HG02678 (cell line): ENCODE measurements around the gene LOXL1.

Source experiments
- ATAC-seq: cut with Tn5 transposase; IDR thresholded peaks from one replicate; pipeline ENCODE4 v1.9.1; 2021; ENCODE audit warnings: mild to moderate bottlenecking, moderate library complexity; ENCODE audit not compliant: unreplicated experiment

The LOXL1 gene

DNA sequence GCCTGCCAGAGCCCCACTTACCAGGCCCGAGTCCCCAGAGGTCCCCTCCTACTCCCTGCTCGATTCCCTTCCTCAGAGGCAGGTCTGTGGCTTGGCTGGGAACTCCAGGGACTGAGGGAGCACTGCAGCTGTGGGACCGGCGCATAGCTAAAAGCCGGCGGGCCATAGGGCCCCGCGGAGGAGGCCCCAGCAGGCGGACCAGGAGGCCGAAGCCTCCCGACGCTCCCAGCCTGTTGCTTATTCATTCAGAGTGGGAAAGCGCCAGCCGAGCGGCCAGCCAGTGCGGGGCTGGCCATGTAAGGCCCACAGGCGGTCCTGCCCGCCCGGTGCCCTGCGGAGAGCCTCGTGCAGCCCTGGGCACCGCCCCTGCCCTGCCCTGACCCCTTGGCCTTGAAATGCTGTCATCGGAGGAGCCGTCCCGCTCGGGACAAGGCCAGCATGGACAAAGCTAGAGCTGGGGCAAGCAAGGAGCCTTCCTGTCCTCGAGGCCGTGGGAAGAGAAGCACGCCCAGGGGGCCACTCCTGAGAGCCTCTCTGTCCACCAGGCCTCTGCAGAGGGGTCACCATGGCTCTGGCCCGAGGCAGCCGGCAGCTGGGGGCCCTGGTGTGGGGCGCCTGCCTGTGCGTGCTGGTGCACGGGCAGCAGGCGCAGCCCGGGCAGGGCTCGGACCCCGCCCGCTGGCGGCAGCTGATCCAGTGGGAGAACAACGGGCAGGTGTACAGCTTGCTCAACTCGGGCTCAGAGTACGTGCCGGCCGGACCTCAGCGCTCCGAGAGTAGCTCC lies at the start of gene LOXL1:
TSS of gene LOXL1 (plus strand) at position 244 of the 784 bp plus-strand sequence. CDS start at position 566, 322 bp downstream.
- no peak for ATAC-seq

DNA sequence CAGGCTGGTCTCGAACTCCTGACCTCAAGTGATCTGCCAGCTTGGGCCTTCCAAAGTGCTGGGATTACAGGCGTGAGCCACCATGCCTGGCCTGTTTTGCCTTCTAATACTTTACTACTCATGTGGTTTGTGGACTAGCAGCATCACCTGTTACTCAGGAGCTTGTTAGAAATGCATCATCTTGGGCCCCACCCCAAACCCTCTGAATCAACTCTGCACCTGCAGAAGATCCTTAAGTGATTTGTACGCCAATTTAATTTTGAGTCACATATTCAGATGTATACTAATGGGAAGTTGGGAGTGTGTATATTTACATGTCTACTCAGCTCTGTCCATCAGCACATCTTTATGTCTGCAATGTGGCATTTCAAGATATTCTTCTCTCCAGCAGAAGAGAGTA lies 46.8 kb upstream of the LOXL1 start:
- ATAC-seq, result no peak

DNA sequence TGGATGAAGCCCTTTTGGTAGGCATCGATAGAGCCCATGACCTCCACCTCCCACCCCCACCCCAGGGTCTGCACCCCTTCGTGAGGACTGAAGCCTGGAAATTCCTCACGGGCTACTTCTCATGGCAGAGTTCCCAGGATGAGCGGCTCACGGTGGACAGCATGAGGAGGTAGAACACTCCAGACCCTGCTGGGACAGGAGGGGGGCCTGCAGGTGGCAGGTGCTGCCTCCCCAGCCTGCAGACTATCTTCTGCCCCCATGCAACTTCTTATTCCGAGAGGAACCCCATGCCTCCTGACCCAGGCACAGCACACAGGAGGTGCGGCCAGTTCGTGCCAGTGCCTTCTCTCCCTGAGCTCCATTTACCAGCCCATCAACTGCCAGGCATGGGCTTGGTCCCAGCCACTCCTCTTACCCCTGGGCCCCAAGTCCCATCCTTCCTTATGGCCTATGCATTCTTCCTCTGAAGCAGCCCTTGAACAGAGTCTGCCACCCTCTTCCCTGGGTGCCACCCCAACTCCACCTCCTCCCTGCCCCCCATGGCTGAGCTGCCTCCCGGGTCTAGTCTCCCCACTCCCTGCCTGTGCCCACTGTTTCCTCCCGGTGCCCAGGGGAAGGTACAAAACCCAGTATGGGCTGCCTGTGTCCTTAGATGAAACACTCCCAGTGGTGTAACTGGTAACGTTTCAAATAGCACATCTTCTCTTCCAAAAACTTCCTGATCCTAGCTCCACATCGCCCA lies 44.5 kb upstream of the LOXL1 start:
- no peak for ATAC-seq

DNA sequence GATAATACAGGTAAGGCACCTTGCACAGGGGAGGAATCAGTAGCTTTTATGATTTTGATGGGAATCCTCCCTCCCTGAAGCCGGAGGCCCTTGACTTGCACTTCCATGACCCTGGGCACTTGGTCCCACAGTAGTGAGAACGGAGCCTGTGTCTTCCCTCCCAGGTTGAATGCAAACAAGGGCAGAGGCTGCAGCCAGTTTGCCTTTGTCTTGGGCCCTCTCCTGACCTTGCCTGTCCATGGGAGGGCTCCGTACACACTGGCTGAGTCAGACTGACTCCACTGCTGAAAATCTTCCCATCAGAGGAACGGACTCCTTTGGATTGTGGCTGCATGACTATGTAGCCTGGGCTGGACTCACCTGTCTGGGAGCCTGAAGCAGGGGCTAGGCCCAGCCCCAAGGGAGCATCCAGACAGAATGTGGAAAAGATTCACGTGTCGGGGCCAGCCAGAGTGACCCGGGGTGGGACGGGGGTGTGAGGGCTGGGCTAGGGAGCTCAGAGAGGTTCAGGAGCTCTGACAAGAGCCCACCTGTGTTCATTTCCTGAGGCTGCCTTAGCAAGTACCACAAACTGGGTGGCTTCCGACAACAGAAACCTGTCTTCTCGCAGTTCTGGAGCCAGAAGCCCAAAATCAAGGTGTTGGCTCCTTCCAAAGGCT lies 43.4 kb upstream of the LOXL1 start:
- ATAC-seq, result no peak

DNA sequence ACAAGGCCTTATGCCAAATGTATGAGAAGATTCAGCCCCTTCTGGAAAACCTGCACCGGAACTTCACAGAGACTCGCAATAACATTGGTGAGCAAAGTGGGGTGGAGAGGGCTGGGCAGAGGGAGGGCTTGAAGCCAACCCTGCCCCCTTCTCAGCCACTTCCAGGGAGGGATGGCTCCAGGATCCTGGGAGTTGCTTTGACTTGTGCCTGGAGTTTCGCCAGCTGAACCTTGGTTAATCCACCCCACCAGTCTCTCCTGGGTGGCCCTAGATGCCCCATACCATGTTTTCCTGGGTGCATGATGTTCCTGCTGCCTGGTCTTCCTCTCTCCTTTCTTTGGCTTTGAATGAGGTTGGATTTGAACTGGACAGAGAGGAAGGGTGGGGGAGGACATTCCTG lies 42.1 kb upstream of the LOXL1 start:
- no peak for ATAC-seq

DNA sequence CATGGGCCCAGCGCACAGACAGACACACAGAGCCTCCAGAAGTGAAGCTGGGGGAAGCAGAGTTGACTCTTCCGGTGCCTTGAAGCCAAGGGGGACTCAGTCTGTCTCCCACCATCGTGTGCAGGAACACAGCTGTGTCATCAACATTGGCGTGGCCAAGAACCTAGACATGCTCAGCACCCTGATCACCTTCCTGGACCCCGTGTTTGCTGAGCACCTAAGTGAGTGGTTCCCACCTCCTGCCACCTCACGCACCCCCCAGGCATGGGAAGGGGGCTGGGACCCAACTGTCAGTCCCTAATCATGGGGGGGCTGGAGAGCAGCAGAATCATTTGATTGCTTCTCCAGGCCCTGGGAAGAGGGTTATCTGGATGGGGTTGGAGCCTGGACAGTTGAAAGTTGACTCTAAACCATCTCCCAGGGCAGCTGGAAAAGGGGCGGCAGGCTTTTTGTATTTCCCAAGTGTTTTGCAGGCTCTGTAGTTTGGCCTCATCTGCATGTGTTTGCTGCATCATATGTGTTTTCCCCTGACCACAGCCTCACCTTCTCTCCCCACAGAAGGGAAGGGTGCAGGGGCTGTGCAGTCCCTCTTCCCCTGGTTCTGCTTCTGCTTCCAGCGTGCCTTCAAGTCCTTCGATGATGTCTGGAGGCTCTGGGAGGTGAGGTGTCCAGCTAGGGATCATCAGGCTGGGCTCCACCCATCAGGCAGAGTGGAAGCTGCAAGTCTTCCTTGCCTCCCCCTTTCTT lies 40.1 kb upstream of the LOXL1 start:
- no peak for ATAC-seq

DNA sequence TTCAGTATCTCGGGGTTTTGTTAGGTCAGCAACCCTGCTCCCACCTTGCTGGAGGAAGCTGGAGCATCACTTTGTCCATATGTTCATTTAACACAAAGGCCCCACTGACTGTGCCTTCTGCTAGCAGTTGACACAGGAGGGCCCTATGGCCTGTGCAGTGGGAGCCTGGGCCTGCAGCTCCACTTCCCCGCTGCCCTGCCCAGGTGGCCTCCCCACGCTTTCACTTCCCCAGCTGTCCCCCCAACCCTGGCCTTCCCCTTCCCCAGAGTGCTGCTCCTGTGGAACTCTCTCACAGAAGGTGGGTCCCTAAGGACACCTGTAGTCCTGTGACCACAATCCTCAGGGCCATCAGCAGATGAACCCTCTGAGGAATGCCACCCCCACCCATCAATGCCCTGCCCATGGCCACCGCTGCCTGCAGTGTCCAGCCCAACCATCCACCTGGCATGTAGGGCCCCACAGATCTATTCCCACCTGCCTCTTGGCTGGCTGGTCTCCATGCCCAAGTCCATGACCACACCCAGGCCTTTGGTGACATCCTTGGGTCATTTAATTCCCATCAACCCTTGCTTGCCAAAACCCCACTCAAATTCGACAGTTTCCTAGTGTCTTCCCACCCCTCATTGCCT lies 39.4 kb upstream of the LOXL1 start:
- ATAC-seq, result no peak

- ATAC-seq, result no peak
These were observed 38.8 kb upstream of the LOXL1 start for GRCh38 chr15:73887481-73887880.

- no peak for ATAC-seq
These were observed 37.8 kb upstream of the LOXL1 start for GRCh38 chr15:73888224-73889041.

- ATAC-seq, result no peak
These were observed 37.1 kb upstream of the LOXL1 start for GRCh38 chr15:73889053-73889761.

GRCh38 chr15:73889762-73890124 lies 36.5 kb upstream of the LOXL1 start:
- no peak for ATAC-seq

DNA sequence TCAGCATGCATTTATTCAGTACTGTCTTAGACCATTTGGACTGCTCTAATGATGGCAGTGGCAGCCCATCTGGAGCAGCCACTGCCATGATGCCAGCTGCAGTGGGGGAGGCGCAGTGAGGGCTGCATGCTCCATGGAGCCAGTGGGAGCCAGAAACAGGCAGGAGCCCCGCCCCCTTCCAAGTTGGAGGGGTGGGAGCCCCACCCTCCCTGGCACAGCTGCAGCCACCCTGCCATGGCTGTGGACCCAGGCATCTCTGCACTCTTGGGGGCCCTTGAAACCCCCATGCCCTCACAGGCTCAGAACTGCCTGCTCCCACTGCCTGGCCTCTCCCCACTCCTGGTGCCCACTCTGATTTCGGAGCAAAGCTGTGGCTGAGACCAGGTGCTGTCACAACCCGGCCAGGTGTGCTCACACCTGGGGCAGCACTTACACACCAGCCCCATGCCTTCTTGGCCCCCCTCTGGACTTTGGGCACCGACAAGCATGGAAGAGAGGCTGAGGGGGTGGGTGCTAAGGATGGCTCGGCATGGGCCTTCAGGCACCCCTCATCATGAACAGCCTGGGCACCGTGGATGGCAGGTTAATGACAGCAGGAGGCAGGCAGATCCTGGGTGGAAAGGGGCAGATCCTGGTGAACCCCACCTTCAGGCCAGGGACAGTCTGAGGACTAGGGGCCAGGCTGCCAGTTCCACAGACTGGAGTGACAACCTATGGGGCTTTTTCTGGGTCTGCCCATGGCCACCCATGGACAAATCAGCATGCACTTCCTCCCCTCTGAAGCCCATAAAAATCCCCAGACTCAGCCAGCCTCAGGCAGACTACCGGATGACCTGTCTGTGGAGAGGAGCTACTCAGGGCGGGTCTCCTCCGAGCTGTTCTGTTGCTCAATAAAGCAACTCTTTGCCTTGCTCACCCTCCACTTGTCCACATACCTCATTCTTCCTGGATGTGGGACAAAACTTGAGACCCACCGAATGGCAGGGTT lies 34.6 kb upstream of the LOXL1 start:
- ATAC-seq, result no peak

DNA sequence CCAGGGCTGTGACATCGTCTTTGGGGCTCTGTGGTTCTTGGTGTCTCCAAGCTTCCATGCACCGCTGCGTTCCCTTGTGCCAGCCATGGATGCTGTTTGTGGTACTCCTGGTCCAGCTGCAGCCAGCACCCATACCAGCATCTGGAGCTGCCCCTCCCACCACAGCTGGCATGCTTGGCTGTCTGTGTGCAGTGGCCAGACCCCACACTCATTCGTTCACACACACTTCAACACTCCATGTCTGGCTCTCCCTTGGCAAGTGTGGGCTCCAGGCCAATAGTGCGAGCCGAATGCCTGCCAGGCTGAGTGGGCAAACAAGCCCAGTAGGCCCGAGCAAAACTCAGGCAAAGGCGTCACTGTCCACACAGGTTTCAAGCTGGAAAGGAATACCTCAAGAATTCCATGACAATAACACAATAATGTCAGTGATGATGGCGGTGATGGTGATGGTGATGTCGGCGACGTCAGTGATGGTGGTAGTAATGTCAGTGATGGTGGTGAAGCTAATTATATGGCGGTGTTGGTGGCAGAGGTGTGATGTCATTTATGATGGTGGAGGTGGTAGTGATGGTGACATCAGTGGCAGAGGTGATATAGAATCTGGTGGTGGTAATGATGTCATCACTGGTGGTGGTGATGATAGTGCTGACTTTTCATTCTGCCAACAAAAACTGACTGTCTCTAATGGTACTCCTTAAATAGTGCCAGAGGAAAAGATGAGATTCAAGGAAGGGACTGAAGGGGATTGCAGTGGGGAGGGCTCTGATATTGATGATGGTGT lies 33.6 kb upstream of the LOXL1 start:
- ATAC-seq, result no peak

DNA sequence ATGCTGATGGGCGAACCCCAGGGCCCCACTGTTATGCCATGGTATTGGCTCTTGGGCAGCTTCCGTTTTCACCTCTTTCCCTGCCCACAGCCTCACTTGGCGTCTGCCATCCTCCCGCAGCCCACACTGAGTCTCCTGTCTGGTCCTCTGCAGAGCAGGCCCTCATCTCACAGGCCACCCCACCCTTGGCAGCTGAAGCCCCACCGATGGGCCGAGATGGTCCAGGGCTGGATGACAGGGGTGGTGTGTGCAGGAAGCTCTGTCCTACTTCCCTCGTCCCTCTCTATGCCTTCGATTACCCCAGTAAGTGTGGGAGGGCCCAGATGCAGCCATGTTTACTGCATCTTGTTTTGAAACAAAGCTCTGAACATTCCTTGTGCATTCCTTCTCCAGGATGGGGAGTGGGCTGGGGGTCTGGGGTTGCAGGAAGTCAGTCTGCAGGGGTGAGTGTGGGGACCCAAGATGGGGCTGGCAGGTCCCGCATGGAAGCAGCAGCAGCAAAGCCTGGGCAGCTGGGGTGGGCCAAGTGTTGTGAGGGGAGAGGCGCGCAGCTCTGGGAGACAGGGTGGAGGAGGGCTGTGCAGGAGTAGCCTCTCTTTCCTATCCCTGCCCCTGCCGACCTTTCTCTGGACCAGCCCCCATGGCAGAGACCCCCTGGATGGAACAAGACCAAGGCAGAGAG lies 32.0 kb upstream of the LOXL1 start:
- no peak for ATAC-seq

- no peak for ATAC-seq
These were observed 28.6 kb upstream of the LOXL1 start for GRCh38 chr15:73897441-73898261.
